Ishikawa (cell line): Measurements from ENCODE around the gene LIMA1.

Source experiments
- CREB1 ChIP-seq: IDR thresholded peaks from 2 replicates; pipeline ENCODE4 v1.6.1; 2012; ENCODE audit warnings: low read depth
- EP300 ChIP-seq: IDR thresholded peaks from 2 replicates; pipeline ENCODE4 v1.6.1; 2012; ENCODE audit warnings: borderline replicate concordance
- RAD21 ChIP-seq: IDR thresholded peaks from 2 replicates; pipeline ENCODE4 v1.6.1; 2012; ENCODE audit warnings: low read depth
- TCF12 ChIP-seq: IDR thresholded peaks from 2 replicates; pipeline ENCODE4 v1.6.1; 2012; ENCODE audit warnings: low read depth
- TF ChIP-seq, protein P1 (sequence below): IDR thresholded peaks from 2 replicates; pipeline ENCODE4 v1.6.1; 2012

- TF ChIP-seq, protein P1, sequence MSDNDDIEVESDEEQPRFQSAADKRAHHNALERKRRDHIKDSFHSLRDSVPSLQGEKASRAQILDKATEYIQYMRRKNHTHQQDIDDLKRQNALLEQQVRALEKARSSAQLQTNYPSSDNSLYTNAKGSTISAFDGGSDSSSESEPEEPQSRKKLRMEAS = no peak
- TF ChIP-seq RAD21 (no peak), TCF12 (no peak), CREB1 (no peak), EP300 (no peak)
These were observed 53.1 kb downstream of the LIMA1 start for GRCh38 chr12:50230217-50230616.
